GM12891 (cell line): Measurements from ENCODE around the gene RAB7A.

ENCODE experiments used
- POLR2A ChIP-seq: IDR thresholded peaks from 2 replicates; pipeline ENCODE4 v1.6.1; 2011; ENCODE audit warnings: low read depth, low read length, control low read depth
- POLR2AphosphoS5 ChIP-seq: IDR thresholded peaks from 2 replicates; pipeline ENCODE4 v1.6.1; 2011; ENCODE audit warnings: low read depth, low read length, control low read depth

GRCh38 chr3:128768471-128768870 lies 42.5 kb downstream of the RAB7A start:
- no peak for TF ChIP-seq POLR2A
- no peak for TF ChIP-seq POLR2AphosphoS5
